A549 (cell line): ENCODE data around the gene TLCD3B.
A peak's percentile ranks its signal among the peaks of the same experiment; 100 is the strongest.

Experiments used
- HDAC2 ChIP-seq: fragments of 200-600 bp; sonication (generic); IDR thresholded peaks from 2 replicates; pipeline ENCODE4 v1.6.1; 2016
- HMGXB4 ChIP-seq: fragments of 250-450 bp; sonication (Bioruptor Pico); IDR thresholded peaks from 2 replicates; pipeline ENCODE4 v1.5.0; 2021; ENCODE audit warnings: mild to moderate bottlenecking, moderate library complexity, borderline replicate concordance
- JUNB ChIP-seq: fragments of >200 bp; sonication (Bioruptor Twin); formaldehyde crosslinking; IDR thresholded peaks from 2 replicates; pipeline ENCODE4 v1.6.1; 2016
- MAZ ChIP-seq: fragments of 150-350 bp; IDR thresholded peaks from 2 replicates; pipeline ENCODE4 v1.6.1; 2014; ENCODE audit warnings: antibody characterized with exemption, low read depth, low read length, borderline replicate concordance
- NR3C1 ChIP-seq: fragments of >200 bp; sonication (Bioruptor Twin); formaldehyde crosslinking; IDR thresholded peaks from 3 replicates; pipeline ENCODE4 v1.6.1; 2017
- POLR2A ChIP-seq: IDR thresholded peaks from 2 replicates; pipeline ENCODE4 v1.6.1; 2012; ENCODE audit warnings: mild to moderate bottlenecking, low read length
- RCOR1 ChIP-seq: fragments of 150-350 bp; IDR thresholded peaks from 2 replicates; pipeline ENCODE4 v1.6.1; 2014; ENCODE audit warnings: antibody characterized with exemption, low read length, low read depth
- ZFP36 ChIP-seq: fragments of 450-650 bp; IDR thresholded peaks from 2 replicates; pipeline ENCODE4 v1.6.1; 2014; ENCODE audit warnings: borderline replicate concordance; ENCODE audit not compliant: partially characterized antibody
- TF ChIP-seq, protein P1 (sequence below): fragments of >200 bp; sonication (Bioruptor Twin); formaldehyde crosslinking; IDR thresholded peaks from 3 replicates; pipeline ENCODE4 v1.5.1; 2016
- TF ChIP-seq, protein P2 (sequence below): fragments of 200-600 bp; sonication (generic); IDR thresholded peaks from 2 replicates; pipeline ENCODE4 v1.6.1; 2016; ENCODE audit warnings: antibody characterized with exemption, mild to moderate bottlenecking, moderate library complexity

DNA sequence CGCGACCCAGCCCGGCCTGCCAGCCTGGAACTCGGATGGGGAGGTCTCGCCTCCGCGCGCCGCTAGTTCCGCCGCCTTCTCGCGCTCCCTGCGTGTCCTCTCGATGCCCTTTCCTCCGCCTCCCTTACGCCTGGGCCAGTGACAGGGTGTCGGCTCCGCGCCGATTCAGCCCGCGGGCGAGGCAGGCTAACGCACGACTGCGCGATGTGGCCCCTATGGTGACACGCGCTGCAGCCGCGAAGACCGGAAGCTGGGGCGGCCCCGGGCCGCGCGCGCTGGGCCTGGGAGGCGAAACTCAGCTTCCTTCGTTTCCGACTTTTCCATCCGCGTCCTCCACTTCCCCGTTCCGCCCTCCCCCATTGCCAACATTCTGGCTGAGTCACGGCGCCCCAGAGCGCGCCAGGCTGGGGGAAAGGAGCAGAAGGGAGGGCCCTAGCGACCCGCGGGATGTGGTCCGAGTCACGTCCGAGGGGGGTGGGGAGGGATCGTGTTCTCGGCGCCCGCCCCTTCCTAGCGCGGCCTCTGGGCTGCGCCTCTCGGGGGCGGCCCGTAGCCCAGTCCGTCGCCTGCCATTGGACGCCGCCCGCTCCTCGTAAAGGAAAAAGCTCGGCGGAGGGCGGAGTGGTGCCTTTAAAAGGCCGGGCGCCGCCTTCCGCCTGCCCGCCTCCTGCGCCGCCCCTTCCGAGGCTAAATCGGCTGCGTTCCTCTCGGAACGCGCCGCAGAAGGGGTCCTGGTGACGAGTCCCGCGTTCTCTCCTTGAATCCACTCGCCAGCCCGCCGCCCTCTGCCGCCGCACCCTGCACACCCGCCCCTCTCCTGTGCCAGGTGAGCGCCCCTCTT lies 34.3 kb upstream of the TLCD3B start, which contains the start of gene ALDOA:
- TF ChIP-seq, protein P1, sequence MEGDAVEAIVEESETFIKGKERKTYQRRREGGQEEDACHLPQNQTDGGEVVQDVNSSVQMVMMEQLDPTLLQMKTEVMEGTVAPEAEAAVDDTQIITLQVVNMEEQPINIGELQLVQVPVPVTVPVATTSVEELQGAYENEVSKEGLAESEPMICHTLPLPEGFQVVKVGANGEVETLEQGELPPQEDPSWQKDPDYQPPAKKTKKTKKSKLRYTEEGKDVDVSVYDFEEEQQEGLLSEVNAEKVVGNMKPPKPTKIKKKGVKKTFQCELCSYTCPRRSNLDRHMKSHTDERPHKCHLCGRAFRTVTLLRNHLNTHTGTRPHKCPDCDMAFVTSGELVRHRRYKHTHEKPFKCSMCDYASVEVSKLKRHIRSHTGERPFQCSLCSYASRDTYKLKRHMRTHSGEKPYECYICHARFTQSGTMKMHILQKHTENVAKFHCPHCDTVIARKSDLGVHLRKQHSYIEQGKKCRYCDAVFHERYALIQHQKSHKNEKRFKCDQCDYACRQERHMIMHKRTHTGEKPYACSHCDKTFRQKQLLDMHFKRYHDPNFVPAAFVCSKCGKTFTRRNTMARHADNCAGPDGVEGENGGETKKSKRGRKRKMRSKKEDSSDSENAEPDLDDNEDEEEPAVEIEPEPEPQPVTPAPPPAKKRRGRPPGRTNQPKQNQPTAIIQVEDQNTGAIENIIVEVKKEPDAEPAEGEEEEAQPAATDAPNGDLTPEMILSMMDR = no peak
- TF ChIP-seq, protein P2, sequence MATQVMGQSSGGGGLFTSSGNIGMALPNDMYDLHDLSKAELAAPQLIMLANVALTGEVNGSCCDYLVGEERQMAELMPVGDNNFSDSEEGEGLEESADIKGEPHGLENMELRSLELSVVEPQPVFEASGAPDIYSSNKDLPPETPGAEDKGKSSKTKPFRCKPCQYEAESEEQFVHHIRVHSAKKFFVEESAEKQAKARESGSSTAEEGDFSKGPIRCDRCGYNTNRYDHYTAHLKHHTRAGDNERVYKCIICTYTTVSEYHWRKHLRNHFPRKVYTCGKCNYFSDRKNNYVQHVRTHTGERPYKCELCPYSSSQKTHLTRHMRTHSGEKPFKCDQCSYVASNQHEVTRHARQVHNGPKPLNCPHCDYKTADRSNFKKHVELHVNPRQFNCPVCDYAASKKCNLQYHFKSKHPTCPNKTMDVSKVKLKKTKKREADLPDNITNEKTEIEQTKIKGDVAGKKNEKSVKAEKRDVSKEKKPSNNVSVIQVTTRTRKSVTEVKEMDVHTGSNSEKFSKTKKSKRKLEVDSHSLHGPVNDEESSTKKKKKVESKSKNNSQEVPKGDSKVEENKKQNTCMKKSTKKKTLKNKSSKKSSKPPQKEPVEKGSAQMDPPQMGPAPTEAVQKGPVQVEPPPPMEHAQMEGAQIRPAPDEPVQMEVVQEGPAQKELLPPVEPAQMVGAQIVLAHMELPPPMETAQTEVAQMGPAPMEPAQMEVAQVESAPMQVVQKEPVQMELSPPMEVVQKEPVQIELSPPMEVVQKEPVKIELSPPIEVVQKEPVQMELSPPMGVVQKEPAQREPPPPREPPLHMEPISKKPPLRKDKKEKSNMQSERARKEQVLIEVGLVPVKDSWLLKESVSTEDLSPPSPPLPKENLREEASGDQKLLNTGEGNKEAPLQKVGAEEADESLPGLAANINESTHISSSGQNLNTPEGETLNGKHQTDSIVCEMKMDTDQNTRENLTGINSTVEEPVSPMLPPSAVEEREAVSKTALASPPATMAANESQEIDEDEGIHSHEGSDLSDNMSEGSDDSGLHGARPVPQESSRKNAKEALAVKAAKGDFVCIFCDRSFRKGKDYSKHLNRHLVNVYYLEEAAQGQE = no peak
- TF ChIP-seq POLR2A = peak; percentile 95
- no peak for TF ChIP-seq RCOR1
- no peak for TF ChIP-seq ZFP36
- no peak for TF ChIP-seq MAZ
- TF ChIP-seq NR3C1 = no peak
- 0 out of 2 replicates have a peak, but pooled peaks have one; percentile 5 for TF ChIP-seq HMGXB4 (CRISPR knock-in tag)
- no peak for TF ChIP-seq HDAC2
- TF ChIP-seq JUNB = no peak
